Neural progenitor cell (in vitro differentiated cells): Measurements from ENCODE around the gene SERBP1.

Source experiments
- CTCF ChIP-seq: fragments of 200-600 bp; sonication (generic); IDR thresholded peaks from 2 replicates; pipeline ENCODE4 v1.5.1; 2017; ENCODE audit warnings: antibody characterized with exemption, mild to moderate bottlenecking
- EZH2phosphoT487 ChIP-seq: fragments of 200-600 bp; sonication (generic); IDR thresholded peaks from 2 replicates; pipeline ENCODE4 v1.6.1; 2017; ENCODE audit warnings: antibody characterized with exemption

- no peak for TF ChIP-seq CTCF
- no peak for TF ChIP-seq EZH2phosphoT487
Observed at GRCh38 chr1:67431869-67432578, 1.8 kb upstream of the SERBP1 start.
